ENCODE measurements around the gene CCDC93.

- TF ChIP-seq, protein P1, sequence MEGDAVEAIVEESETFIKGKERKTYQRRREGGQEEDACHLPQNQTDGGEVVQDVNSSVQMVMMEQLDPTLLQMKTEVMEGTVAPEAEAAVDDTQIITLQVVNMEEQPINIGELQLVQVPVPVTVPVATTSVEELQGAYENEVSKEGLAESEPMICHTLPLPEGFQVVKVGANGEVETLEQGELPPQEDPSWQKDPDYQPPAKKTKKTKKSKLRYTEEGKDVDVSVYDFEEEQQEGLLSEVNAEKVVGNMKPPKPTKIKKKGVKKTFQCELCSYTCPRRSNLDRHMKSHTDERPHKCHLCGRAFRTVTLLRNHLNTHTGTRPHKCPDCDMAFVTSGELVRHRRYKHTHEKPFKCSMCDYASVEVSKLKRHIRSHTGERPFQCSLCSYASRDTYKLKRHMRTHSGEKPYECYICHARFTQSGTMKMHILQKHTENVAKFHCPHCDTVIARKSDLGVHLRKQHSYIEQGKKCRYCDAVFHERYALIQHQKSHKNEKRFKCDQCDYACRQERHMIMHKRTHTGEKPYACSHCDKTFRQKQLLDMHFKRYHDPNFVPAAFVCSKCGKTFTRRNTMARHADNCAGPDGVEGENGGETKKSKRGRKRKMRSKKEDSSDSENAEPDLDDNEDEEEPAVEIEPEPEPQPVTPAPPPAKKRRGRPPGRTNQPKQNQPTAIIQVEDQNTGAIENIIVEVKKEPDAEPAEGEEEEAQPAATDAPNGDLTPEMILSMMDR (IDR thresholded peaks at IDR 0.05; ENCODE audit: low read depth, low read length), result no peak
- no peak for TF ChIP-seq POLR2A (IDR thresholded peaks at IDR 0.05; ENCODE audit: extremely low read depth, insufficient read length)
These were observed 34.5 kb upstream of the CCDC93 start for GRCh38 chr2:118048401-118048800.
